Inflammatory macrophage (primary cell): ENCODE measurements around the gene SLC4A2.
A peak's percentile ranks its signal among the peaks of the same experiment; 100 is the strongest.
"Not testable (repeated sequence)": the region's sequence is repeated elsewhere in the genome, so short reads cannot be mapped to it uniquely, and the experiment has no call there.

ENCODE experiments used
- DNase-seq, 2 donors: peaks; one replicate each; pipeline ENCODE4 v3.0.0-alpha.2; 2020 to 2022

SLC4A2 gene

DNA sequence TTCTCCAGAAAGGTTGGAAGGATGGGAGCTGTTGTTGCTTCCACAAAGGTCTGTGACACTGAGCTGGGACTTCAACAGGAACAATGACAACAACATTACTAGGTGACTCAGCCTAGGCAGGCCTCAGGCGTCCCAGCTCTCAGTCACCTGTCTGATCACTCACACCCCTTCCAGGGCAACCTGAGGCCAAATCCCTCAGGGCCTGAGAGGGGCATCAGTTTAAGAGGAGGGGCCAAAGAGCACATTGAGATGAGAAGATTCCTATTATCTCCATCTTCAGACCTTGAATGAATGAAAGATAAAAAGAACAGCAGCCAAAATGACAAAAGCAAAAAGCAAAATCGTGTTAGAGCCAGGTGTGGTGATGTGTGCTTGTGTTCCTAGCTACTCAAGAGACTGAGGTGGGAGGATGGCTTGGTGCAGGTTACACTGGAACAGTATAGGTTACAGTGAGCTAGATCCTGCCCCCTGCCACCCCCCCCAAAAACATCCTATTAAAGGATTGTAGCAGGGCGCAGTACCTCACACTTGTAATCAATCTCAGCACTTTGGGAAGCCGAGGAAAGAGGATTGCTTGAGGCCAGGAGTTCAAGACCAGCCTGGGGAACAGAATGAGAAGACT is 34.8 kb upstream of the SLC4A2 start, which contains the start of gene ATG9B:
ATG9B (minus strand) TSS at position 60 of the 622 bp plus-strand sequence. CDS start 71 bp downstream, outside the sequence.
- DNase-seq, result no peak

- no peak for DNase-seq
These were observed 33.3 kb upstream of the SLC4A2 start for GRCh38 chr7:151025924-151026671.

- DNase-seq, result not testable (repeated sequence)
These were observed 32.3 kb upstream of the SLC4A2 start for GRCh38 chr7:151026771-151027727.

DNA sequence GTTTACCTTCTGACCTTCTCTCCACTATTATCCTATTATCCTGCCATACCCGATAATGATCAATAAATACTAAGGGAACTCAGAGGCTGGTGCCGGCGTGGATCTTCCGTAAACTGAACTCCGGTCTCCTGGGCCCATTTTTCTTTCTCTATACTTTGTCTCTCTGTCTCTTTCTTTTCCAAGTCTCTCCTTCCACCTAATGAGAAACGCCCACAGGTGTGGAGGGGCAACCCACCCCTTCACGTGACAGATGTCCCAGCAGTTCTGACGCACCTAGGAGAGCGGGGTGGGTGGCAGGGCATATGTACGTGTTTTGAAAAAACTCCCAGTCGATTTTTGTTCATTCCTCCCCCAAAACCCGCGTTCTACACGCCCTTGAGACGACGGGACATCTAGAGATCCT is 31.7 kb upstream of the SLC4A2 start:
- DNase-seq, result not testable (repeated sequence)

GRCh38 chr7:151028131-151028947 is 31.1 kb upstream of the SLC4A2 start, which contains the start of gene ABCB8:
ABCB8 (plus strand) TSS chr7:151028450; CDS start chr7:151028516, 66 bp downstream.
- peak; percentile 99 to 100 for DNase-seq

- no peak for DNase-seq
These were observed 30.4 kb upstream of the SLC4A2 start for GRCh38 chr7:151028948-151029501.

- no peak for DNase-seq
These were observed 28.4 kb upstream of the SLC4A2 start for GRCh38 chr7:151031011-151031410.

DNA sequence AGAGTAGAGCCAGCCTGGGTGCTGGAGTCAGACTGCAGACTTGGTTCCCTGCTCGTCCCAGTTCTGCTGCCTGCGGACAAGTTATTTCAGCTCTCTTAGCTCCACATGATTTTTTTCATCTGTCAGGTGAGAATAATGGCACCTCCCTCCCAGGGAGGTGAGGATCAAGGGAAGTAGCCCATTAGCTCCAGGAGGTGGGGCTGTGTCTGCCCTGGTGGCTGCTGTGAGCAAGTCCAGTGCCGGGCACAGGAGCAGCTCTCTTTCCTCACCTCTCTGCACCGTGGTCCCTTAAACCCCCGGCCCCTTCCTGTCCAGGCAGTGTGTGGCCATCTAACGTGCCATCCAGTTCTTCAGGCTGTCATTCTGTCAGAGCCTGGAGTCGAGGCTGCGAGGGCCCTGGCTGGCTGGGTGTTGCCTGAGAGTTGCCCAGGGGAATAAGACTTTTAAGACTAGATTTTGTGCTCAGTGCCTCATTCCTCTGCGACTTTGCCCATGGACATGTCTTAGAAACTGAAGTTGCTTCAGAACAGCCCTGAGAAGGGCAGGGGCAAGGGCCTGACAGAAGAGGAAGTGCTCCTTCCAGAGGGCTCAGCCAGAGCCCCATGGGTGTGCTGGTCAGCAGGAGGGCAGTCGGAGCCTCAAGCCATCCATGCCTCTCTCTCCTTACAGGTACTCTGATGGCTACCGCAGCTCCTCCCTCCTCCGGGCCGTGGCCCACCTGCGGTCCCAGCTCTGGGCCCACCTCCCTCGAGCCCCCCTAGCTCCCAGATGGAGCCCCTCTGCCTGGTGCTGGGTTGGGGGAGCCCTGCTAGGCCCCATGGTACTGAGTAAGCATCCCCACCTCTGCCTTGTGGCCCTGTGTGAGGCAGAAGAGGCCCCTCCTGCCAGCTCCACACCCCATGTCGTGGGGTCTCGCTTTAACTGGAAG is 26.2 kb upstream of the SLC4A2 start:
- DNase-seq, result peak; percentile 66 to 79

DNA sequence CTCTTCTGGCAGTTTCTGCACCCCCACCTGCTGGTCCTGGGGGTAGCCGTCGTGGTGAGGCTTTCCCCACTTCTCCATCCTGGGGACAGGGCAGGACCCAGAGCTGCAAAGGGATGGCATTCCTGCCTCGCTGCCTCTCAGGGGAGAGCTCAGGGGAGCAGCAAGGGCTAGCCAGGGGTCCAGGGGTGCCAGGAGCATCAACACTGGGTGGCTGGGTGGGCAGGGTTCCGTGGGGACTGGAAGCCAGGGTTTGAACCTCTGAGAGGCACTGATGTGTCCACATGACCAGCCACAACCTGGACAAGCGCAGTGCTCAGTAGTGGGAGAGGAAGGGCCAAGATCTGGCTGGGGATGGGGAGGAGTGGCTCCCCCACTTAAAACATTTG is 25.5 kb upstream of the SLC4A2 start:
- DNase-seq, result no peak

DNA sequence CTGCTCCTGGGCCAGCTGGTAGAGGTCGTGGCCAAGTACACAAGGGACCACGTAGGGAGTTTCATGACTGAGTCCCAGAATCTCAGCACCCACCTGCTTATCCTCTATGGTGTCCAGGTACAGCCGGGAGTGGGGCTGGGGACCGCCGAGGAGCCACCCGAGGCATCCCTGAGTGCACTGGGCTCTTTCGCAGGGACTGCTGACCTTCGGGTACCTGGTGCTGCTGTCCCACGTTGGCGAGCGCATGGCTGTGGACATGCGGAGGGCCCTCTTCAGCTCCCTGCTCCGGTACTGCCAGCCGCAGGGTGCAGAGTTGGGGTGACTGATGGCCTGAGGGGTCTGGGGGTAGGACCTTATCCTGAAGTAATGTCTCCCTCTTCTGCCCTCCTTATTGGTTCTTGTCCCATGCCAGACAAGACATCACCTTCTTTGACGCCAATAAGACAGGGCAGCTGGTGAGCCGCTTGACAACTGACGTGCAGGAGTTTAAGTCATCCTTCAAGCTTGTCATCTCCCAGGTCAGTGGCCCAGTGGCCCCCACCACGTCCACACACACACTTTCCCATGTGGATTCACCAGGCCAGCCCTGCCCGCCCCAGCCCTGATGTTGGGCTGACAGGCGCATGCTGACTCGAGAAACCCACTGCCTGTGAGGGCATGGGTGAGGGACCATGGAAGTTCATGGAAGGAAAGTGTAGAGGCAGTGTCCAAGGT is 24.9 kb upstream of the SLC4A2 start:
- DNase-seq, result no peak

DNA sequence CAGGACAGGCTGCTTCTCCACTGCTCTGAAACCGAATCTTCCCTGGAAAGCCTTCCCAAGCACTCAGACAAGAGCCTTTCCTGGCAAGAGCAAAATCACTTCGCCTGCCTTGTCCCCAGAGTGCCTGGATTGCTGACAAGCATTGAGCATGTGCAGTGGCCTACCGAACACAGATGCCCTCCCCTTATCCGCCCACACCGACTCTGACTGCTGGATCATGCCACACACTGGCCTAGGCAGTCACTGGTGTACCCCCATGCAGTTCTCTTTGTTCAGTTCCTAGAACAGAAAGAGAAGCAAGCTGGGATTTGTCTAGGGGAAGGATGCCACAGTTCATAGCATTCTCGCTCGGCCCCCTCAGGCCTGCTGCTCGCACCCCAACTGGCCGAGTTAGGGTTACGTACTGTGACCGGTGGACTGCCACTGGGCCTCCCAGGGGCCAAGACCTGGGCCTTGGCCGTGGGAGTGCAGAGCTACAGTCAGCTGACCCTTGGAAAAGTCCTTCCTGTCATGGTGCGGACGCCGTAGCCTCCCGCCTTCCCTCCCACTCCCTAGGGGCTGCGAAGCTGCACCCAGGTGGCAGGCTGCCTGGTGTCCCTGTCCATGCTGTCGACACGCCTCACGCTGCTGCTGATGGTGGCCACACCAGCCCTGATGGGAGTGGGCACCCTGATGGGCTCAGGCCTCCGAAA is 24.2 kb upstream of the SLC4A2 start:
- DNase-seq, result peak; percentile 83 to 93

DNA sequence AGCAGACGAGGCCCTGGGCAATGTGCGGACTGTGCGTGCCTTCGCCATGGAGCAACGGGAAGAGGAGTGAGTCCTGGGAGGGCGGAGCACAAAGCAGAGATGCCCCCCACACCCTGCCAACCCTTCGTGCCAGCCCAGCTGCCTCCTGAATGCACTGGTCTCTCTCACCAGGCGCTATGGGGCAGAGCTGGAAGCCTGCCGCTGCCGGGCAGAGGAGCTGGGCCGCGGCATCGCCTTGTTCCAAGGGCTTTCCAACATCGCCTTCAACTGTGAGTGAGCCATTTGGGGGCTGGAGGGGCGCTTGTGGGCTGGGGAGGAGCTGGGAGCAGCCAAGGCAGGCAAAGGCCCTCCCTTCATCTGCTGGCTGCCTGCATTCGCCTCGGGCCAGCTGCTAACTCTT is 23.5 kb upstream of the SLC4A2 start:
- no peak for DNase-seq

- DNase-seq, result peak; percentile 90 to 98
These were observed 20.2 kb upstream of the SLC4A2 start for GRCh38 chr7:151038951-151039849.

GRCh38 chr7:151039850-151040548 is 19.4 kb upstream of the SLC4A2 start:
- DNase-seq, result peak; percentile 60 to 88

GRCh38 chr7:151040616-151041375 is 18.6 kb upstream of the SLC4A2 start:
- DNase-seq, result no peak

- DNase-seq, result not testable (repeated sequence)
These were observed 15.9 kb upstream of the SLC4A2 start for GRCh38 chr7:151043449-151043848.

DNA sequence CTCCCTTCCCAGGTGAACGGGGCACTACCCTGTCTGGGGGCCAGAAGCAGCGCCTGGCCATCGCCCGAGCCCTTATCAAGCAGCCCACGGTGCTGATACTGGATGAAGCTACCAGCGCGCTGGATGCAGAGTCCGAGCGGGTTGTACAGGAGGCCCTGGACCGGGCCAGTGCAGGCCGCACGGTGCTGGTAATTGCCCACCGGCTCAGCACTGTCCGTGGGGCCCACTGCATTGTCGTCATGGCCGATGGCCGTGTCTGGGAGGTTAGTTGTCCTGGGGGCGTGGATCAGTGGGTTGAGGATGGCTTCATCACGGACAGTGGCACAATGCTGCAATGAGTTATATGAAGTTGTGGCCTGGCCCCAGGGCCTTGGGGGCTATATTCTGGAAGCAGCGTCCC is 15.4 kb upstream of the SLC4A2 start:
- no peak for DNase-seq
